ENCODE data around the gene CNTFR.
A peak's percentile ranks its signal among the peaks of the same experiment; 100 is the strongest.

CNTFR gene

GRCh38 chr9:34629491-34629808, 39.9 kb upstream of the CNTFR start:
- Histone ChIP-seq H3K9ac (ENCODE audit: low read depth, low read length) (no peak overlapping the region), H3K36me3 (ENCODE audit: insufficient read depth, low read depth, low read length) (no peaks in the 10 kb centered on the region), H3K27me3 (ENCODE audit: insufficient read depth, low read length) (peaks cover 86% of the 10 kb centered on the region), H3K4me3 (ENCODE audit: low read length) (peak overlapping the region; percentile 54), H3K4me1 (ENCODE audit: insufficient read depth, low read length) (peaks cover 3% of the 10 kb centered on the region; the same call in 1 of the 2 replicates), H3K9me3 (ENCODE audit: insufficient read depth, low read depth, low read length) (no peaks in the 10 kb centered on the region), H3K27ac (ENCODE audit: low read length) (no peak overlapping the region)

DNA sequence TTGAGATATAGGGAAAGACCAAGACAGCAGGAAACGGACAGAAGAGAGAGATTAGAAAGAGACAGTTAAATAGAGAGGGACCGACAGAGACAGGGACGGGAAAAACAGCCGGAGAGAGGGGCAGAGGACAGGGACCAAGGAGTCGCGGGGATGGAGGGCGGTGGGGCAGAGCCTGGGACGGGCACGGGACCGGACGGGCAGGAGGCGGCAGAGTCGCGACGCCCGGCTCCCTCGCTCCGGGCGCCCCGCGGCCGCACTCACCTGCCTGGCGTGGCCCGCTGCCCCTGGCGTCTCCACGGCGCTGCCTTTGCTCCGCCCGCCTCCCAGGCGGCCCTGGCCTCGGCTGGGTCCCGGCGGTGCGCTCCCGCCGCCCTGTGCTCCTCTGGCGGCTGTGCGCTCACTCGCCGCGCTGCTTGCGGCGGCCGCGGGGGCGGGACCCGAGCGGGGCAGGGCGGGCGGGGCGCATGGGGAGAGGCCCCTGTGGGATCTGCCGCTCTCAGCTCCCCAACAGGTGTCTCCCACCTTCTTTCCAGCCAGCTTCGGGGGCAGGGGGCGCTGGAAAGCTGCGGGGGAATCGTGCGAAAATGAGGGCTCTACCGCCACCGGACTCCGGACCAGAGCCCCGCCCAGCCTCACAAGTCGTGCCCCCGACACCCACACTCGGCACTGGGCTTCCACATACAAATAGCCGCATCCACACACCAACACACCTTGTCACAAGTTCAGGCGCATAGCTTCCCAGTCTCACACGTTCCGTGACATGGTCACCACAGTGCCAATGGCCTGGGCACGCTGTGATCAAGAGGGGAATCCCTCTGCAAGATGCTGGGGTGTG, 39.3 kb upstream of the CNTFR start, which contains the start of gene ARID3C:
ARID3C (minus strand) TSS at position 411 of the 835 bp plus-strand sequence. CDS start 1,052 bp downstream, outside the sequence.
- Histone ChIP-seq H3K27me3 (ENCODE audit: insufficient read depth, low read length) (peaks cover 92% of the 10 kb centered on the region), H3K4me1 (ENCODE audit: insufficient read depth, low read length) (peaks cover 5% of the 10 kb centered on the region; the same call in 1 of the 2 replicates), H3K4me3 (ENCODE audit: low read length) (peak within 1 kb of the TSS; percentile 54), H3K9me3 (ENCODE audit: insufficient read depth, low read depth, low read length) (no peaks in the 10 kb centered on the region), H3K9ac (ENCODE audit: low read depth, low read length) (no peak within 1 kb of the TSS), H3K36me3 (ENCODE audit: insufficient read depth, low read depth, low read length) (no peaks in the 10 kb centered on the region), H3K27ac (ENCODE audit: low read length) (no peak within 1 kb of the TSS)

- peak overlapping the region; percentile 54 for H3K4me3 ChIP-seq (ENCODE audit: low read length)
Observed at GRCh38 chr9:34627716-34628655, 38.5 kb upstream of the CNTFR start.

DNA sequence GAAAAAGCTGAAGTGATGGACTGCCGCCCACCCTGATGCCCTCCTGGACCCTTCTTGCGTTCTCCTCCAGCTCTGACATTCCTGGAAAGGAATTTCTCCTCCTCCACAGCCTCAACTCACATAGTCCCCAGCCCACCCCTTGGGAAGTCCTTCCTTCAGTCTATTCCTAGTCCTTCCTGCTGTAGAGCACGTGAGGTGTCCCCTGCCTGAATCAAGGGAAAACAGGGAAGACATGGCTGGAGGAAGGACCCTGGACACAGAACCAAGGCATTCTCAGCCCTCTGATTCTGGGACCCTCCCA, 35.6 kb upstream of the CNTFR start:
- Histone ChIP-seq H3K4me1 (ENCODE audit: insufficient read depth, low read length) (peaks cover 5% of the 10 kb centered on the region; the same call in 1 of the 2 replicates), H3K9me3 (ENCODE audit: insufficient read depth, low read depth, low read length) (no peaks in the 10 kb centered on the region), H3K4me3 (ENCODE audit: low read length) (no peak overlapping the region), H3K27ac (ENCODE audit: low read length) (no peak overlapping the region), H3K36me3 (ENCODE audit: insufficient read depth, low read depth, low read length) (no peaks in the 10 kb centered on the region), H3K27me3 (ENCODE audit: insufficient read depth, low read length) (peaks cover 86% of the 10 kb centered on the region), H3K9ac (ENCODE audit: low read depth, low read length) (no peak overlapping the region; the same call in 1 of the 2 replicates)

More at GRCh38 chr9:34627716-34628655, 38.5 kb upstream of the CNTFR start:
- peaks cover 5% of the 10 kb centered on the region; the same call in 1 of the 2 replicates for H3K4me1 ChIP-seq (ENCODE audit: insufficient read depth, low read length)
- H3K27me3 ChIP-seq (ENCODE audit: insufficient read depth, low read length), result peaks cover 100% of the 10 kb centered on the region
- H3K9me3 ChIP-seq (ENCODE audit: insufficient read depth, low read depth, low read length), result no peaks in the 10 kb centered on the region
- no peaks in the 10 kb centered on the region for H3K36me3 ChIP-seq (ENCODE audit: insufficient read depth, low read depth, low read length)
- no peak overlapping the region for H3K27ac ChIP-seq (ENCODE audit: low read length)
- H3K9ac ChIP-seq (ENCODE audit: low read depth, low read length), result no peak overlapping the region

- peaks cover 80% of the 10 kb centered on the region for H3K27me3 ChIP-seq (ENCODE audit: insufficient read depth, low read length)
- H3K27ac ChIP-seq (ENCODE audit: low read length), result no peak overlapping the region
- H3K9ac ChIP-seq (ENCODE audit: low read depth, low read length), result peak overlapping the region; percentile 48; the same call in 1 of the 2 replicates
- peaks cover 6% of the 10 kb centered on the region; the same call in 1 of the 2 replicates for H3K4me1 ChIP-seq (ENCODE audit: insufficient read depth, low read length)
- peak overlapping the region; percentile 47; the same call in 1 of the 2 replicates for H3K4me3 ChIP-seq (ENCODE audit: low read length)
- H3K9me3 ChIP-seq (ENCODE audit: insufficient read depth, low read depth, low read length), result no peaks in the 10 kb centered on the region
- H3K36me3 ChIP-seq (ENCODE audit: insufficient read depth, low read depth, low read length), result no peaks in the 10 kb centered on the region
Observed at GRCh38 chr9:34624475-34625185, 35.1 kb upstream of the CNTFR start.

GRCh38 chr9:34623374-34624235, 34.1 kb upstream of the CNTFR start:
- no peak overlapping the region for H3K27ac ChIP-seq (ENCODE audit: low read length)
- H3K27me3 ChIP-seq (ENCODE audit: insufficient read depth, low read length), result peaks cover 70% of the 10 kb centered on the region
- no peaks in the 10 kb centered on the region for H3K36me3 ChIP-seq (ENCODE audit: insufficient read depth, low read depth, low read length)
- no peak overlapping the region for H3K4me3 ChIP-seq (ENCODE audit: low read length)
- peaks cover 8% of the 10 kb centered on the region; the same call in 1 of the 2 replicates for H3K4me1 ChIP-seq (ENCODE audit: insufficient read depth, low read length)
- no peaks in the 10 kb centered on the region for H3K9me3 ChIP-seq (ENCODE audit: insufficient read depth, low read depth, low read length)
- no peak overlapping the region for H3K9ac ChIP-seq (ENCODE audit: low read depth, low read length)

DNA sequence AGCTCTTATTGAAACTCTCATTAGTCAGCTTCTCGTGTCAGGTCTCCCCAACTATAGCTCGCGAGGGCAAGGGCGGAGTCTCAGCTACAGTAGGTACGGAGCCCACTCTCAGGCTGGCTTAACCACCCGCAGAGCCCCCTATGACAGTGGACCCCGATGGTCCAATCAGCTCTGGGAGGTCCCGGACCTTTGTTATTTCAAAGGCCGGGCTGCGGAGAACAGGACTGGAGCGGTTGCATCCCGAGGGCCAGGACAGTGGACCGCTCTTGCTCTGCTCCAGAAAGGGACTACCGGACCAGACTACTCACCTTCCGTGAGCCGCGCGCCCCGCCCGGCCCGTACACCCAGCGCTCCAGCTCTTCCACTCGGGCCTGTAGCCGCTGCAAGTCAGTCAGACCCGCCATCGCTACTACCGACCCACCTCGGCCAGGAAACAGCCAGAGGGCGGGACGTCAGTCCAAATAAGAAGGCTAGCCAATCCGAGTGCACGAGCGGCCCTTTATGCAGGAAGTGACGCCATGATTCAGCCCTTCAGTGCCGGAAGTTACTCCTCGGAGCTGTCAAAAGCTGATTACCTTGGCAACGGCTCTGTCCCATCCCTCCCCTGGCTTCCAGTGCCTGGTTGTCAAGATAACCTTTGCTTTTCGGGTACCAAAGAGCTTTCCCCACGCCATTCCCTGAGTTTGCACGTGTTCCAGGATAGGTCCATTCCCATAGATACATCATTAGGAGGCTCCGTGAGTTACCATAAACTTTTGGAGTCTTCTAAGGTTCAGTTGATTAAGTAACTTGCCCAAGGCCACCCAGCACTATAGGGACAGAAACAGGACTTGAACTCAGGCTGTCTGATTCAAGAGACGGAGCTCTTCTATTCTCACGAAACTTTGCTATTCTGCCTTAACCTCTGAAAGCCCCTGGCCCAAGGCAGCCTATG, 30.8 kb upstream of the CNTFR start, which contains the start of gene DCTN3:
DCTN3 (minus strand) TSS at position 435 of the 934 bp plus-strand sequence; CDS start at position 404, 31 bp downstream.
- peak within 1 kb of the TSS; percentile 39; the same call in 1 of the 2 replicates for H3K9ac ChIP-seq (ENCODE audit: low read depth, low read length)
- H3K4me3 ChIP-seq (ENCODE audit: low read length), result peak within 1 kb of the TSS; percentile 75
- H3K27me3 ChIP-seq (ENCODE audit: insufficient read depth, low read length), result peaks cover 37% of the 10 kb centered on the region
- H3K27ac ChIP-seq (ENCODE audit: low read length), result no peak within 1 kb of the TSS
- H3K4me1 ChIP-seq (ENCODE audit: insufficient read depth, low read length), result peaks cover 5% of the 10 kb centered on the region; the same call in 1 of the 2 replicates
- H3K36me3 ChIP-seq (ENCODE audit: insufficient read depth, low read depth, low read length), result 0 out of 2 replicates have a peak, but pooled peaks cover 3% of the 10 kb centered on the region
- H3K9me3 ChIP-seq (ENCODE audit: insufficient read depth, low read depth, low read length), result no peaks in the 10 kb centered on the region

GRCh38 chr9:34615132-34615531, 25.6 kb upstream of the CNTFR start:
- H3K9me3 ChIP-seq (ENCODE audit: insufficient read depth, low read depth, low read length), result no peaks in the 10 kb centered on the region
- H3K36me3 ChIP-seq (ENCODE audit: insufficient read depth, low read depth, low read length), result 0 out of 2 replicates have a peak, but pooled peaks cover 3% of the 10 kb centered on the region
- H3K27me3 ChIP-seq (ENCODE audit: insufficient read depth, low read length), result peaks cover 4% of the 10 kb centered on the region; the same call in 1 of the 2 replicates
- H3K27ac ChIP-seq (ENCODE audit: low read length), result no peak overlapping the region
- H3K4me3 ChIP-seq (ENCODE audit: low read length), result no peak overlapping the region
- no peak overlapping the region for H3K9ac ChIP-seq (ENCODE audit: low read depth, low read length)
- H3K4me1 ChIP-seq (ENCODE audit: insufficient read depth, low read length), result peaks cover 9% of the 10 kb centered on the region; the same call in 1 of the 2 replicates

- Histone ChIP-seq H3K27me3 (ENCODE audit: insufficient read depth, low read length) (peaks cover 4% of the 10 kb centered on the region; the same call in 1 of the 2 replicates), H3K9ac (ENCODE audit: low read depth, low read length) (peak overlapping the region; percentile 99; the same call in 1 of the 2 replicates), H3K27ac (ENCODE audit: low read length) (no peak overlapping the region), H3K36me3 (ENCODE audit: insufficient read depth, low read depth, low read length) (0 out of 2 replicates have a peak, but pooled peaks cover 3% of the 10 kb centered on the region), H3K9me3 (ENCODE audit: insufficient read depth, low read depth, low read length) (no peaks in the 10 kb centered on the region), H3K4me3 (ENCODE audit: low read length) (peak overlapping the region; percentile 97), H3K4me1 (ENCODE audit: insufficient read depth, low read length) (peaks cover 6% of the 10 kb centered on the region; the same call in 1 of the 2 replicates)
Observed at GRCh38 chr9:34612788-34613390, 23.4 kb upstream of the CNTFR start.

All from iPS-20b (cell line).